NCI-H1417 treated with DMSO at 0.1 percent for 48 hours (cell line): ENCODE data around the gene ITPA.

Source experiments
- DNase-seq: peaks from one replicate; lab custom pipeline; 2025; lab: John Stamatoyannopoulos, UW

The ITPA gene

GRCh38 chr20:3209257-3209945 lies at the start of gene ITPA:
TSS of gene ITPA (plus strand) at chr20:3209498. CDS start at chr20:3209552, 54 bp downstream.
- no peak for DNase-seq

- no peak for DNase-seq
Observed at GRCh38 chr20:3160418-3160817, 48.9 kb upstream of the ITPA start.

- DNase-seq, result no peak
Observed at GRCh38 chr20:3161316-3162079, 47.8 kb upstream of the ITPA start.

- no peak for DNase-seq
Observed at GRCh38 chr20:3162080-3162611, 47.2 kb upstream of the ITPA start.

- no peak for DNase-seq
Observed at GRCh38 chr20:3163099-3164042, 45.9 kb upstream of the ITPA start.

- no peak for DNase-seq
Observed at GRCh38 chr20:3164043-3164762, 45.1 kb upstream of the ITPA start.

- DNase-seq, result no peak
Observed at GRCh38 chr20:3164763-3165410, 44.4 kb upstream of the ITPA start.

GRCh38 chr20:3165473-3166337 lies 43.6 kb upstream of the ITPA start:
- DNase-seq, result peak; percentile 13

- DNase-seq, result no peak
Observed at GRCh38 chr20:3166338-3166912, 42.9 kb upstream of the ITPA start.

GRCh38 chr20:3166913-3167342 lies 42.4 kb upstream of the ITPA start:
- no peak for DNase-seq

- no peak for DNase-seq
Observed at GRCh38 chr20:3167738-3168078, 41.6 kb upstream of the ITPA start.

GRCh38 chr20:3168079-3168828 lies 41.0 kb upstream of the ITPA start:
- DNase-seq, result no peak

- DNase-seq, result no peak
Observed at GRCh38 chr20:3168829-3169590, 40.3 kb upstream of the ITPA start.

- DNase-seq, result no peak
Observed at GRCh38 chr20:3171391-3172125, 37.7 kb upstream of the ITPA start.

- no peak for DNase-seq
Observed at GRCh38 chr20:3172126-3172932, 37.0 kb upstream of the ITPA start.

GRCh38 chr20:3172933-3173609 lies 36.2 kb upstream of the ITPA start, which contains the start of gene LZTS3:
TSS of gene LZTS3 (minus strand) at chr20:3173549. CDS start at chr20:3167163, 6,386 bp downstream.
- no peak for DNase-seq
